Stimulated activated CD4-positive, alpha-beta T cell treated with anti-CD3 and anti-CD28 coated beads, Interleukin-2, amount 100 ng/mL, for 4 hours (primary cell): ENCODE measurements around the gene ARID2.
A peak's percentile ranks its signal among the peaks of the same experiment; 100 is the strongest.

Experiments used
- DNase-seq: peaks from one replicate; pipeline ENCODE4 v3.0.0-alpha.2; 2020; ENCODE audit warnings: low read depth

ARID2 gene

GRCh38 chr12:45720069-45720468 is 9.4 kb upstream of the ARID2 start:
- no peak for DNase-seq

GRCh38 chr12:45721369-45721768 is 8.1 kb upstream of the ARID2 start:
- DNase-seq, result no peak

- no peak for DNase-seq
These were observed 7.6 kb upstream of the ARID2 start for GRCh38 chr12:45721954-45722353.

- DNase-seq, result peak; percentile 4
These were observed 3.6 kb upstream of the ARID2 start for GRCh38 chr12:45725631-45726602.

- DNase-seq, result no peak
These were observed 2.8 kb upstream of the ARID2 start for GRCh38 chr12:45726603-45727300.

- DNase-seq, result peak; percentile 76
These were observed 2.1 kb upstream of the ARID2 start for GRCh38 chr12:45727301-45727979.

GRCh38 chr12:45727980-45728629 is 1.4 kb upstream of the ARID2 start:
- no peak for DNase-seq

- DNase-seq, result peak; percentile 95
These were observed 775 bp upstream of the ARID2 start for GRCh38 chr12:45728630-45729232.

GRCh38 chr12:45730084-45730347 is 510 bp downstream of the ARID2 start:
- DNase-seq, result peak; percentile 17

- DNase-seq, result peak; percentile 46
These were observed 1.1 kb downstream of the ARID2 start for GRCh38 chr12:45730348-45731189.

- no peak for DNase-seq
These were observed 1.8 kb downstream of the ARID2 start for GRCh38 chr12:45731190-45731775.

GRCh38 chr12:45732250-45732649 is 2.7 kb downstream of the ARID2 start:
- no peak for DNase-seq

- DNase-seq, result no peak
These were observed 3.4 kb downstream of the ARID2 start for GRCh38 chr12:45732936-45733335.

- no peak for DNase-seq
These were observed 8.1 kb downstream of the ARID2 start for GRCh38 chr12:45737638-45738037.

- DNase-seq, result no peak
These were observed 13.1 kb downstream of the ARID2 start for GRCh38 chr12:45742590-45742989.

GRCh38 chr12:45743247-45743646 is 13.7 kb downstream of the ARID2 start:
- DNase-seq, result no peak

GRCh38 chr12:45745861-45746277 is 16.4 kb downstream of the ARID2 start:
- no peak for DNase-seq

GRCh38 chr12:45756666-45757065 is 27.2 kb downstream of the ARID2 start:
- DNase-seq, result no peak

- DNase-seq, result no peak
These were observed 27.7 kb downstream of the ARID2 start for GRCh38 chr12:45757172-45757571.

GRCh38 chr12:45760333-45760732 is 30.8 kb downstream of the ARID2 start:
- no peak for DNase-seq
